H1 (cell line): Measurements from ENCODE around the gene SHOX.

Experiments
- EZH2 ChIP-seq: fragments of 200-600 bp; sonication (generic); IDR thresholded peaks from 2 replicates; pipeline ENCODE4 v1.7.1; 2012; ENCODE audit warnings: low read depth, mild to moderate bottlenecking, moderate library complexity, low read length, inconsistent platforms; ENCODE audit not compliant: severe bottlenecking
- JUN ChIP-seq: IDR thresholded peaks from 2 replicates; pipeline ENCODE4 v1.6.1; 2011; ENCODE audit warnings: low read depth, mild to moderate bottlenecking, improper control_type of control experiment, low read length
- JUND ChIP-seq: IDR thresholded peaks from 2 replicates; pipeline ENCODE4 v1.6.1; 2011; ENCODE audit warnings: mild to moderate bottlenecking, improper control_type of control experiment, low read length
- NRF1 ChIP-seq: IDR thresholded peaks from 2 replicates; pipeline ENCODE4 v1.6.1; 2011; ENCODE audit warnings: mild to moderate bottlenecking, low read depth, low read length, improper control_type of control experiment
- POLR2A ChIP-seq, 2 experiments: IDR thresholded peaks; 1 replicate in 1 of 2; 2 replicates in 1 of 2; pipeline ENCODE4 v1.6.1; 2011; ENCODE audit warnings: low read depth in 2 of 2, low read length in 2 of 2, mild to moderate bottlenecking in 2 of 2; ENCODE audit errors: control extremely low read depth in 1 of 2
- TF ChIP-seq, protein P1 (sequence below), 3 experiments: IDR thresholded peaks; 1 replicate in 2 of 3; 2 replicates in 1 of 3; pipeline versions ENCODE4 v1.5.1 to v1.6.1; 2011; ENCODE audit warnings: low read length in 3 of 3, mild to moderate bottlenecking in 3 of 3, inconsistent platforms in 2 of 3, low read depth in 1 of 3, moderate library complexity in 1 of 3; ENCODE audit not compliant: insufficient read depth in 1 of 3; ENCODE audit errors: control extremely low read depth in 1 of 3

DNA sequence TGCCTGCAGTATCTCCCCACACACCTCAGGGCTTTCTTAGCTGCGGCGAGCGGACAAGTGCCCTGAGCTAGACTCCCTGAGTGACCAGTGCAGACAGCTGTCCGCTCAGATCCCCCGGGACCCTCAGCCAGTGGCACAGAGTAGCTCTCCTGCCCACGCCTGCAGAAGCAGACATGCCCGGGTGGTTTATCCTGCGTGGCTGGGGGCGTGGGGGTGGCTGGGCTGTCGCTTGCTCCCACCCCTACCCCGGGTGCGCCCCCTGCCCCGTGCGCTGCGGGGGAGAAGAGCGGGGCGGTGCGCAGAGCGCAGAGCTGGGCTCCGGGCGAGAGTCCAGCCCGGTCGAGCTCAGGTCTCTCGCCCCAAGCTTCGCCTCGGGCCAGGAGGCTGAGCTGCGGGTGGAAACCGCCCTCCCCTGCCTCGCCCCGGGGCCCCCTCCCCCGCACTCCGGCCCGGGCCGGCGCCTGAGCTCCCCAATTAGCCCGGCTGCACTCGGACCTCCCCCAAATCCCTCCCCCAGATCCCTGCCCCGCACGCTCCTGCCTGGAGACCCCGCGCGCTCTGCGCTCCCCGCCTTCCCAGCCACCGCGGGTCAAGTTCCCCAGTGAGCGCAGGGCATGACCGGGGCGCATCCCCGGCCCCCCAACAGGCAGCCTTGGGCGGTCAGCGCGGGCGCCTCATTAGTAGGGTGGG is 11.7 kb upstream of the SHOX start:
- TF ChIP-seq NRF1, result no peak
- TF ChIP-seq POLR2A (IDR thresholded peaks at IDR 0.05; ENCODE audit: control extremely low read depth in 1 of 2, low read depth in 2 of 2, low read length in 2 of 2), result no peak
- no peak for TF ChIP-seq JUN
- TF ChIP-seq, protein P1, sequence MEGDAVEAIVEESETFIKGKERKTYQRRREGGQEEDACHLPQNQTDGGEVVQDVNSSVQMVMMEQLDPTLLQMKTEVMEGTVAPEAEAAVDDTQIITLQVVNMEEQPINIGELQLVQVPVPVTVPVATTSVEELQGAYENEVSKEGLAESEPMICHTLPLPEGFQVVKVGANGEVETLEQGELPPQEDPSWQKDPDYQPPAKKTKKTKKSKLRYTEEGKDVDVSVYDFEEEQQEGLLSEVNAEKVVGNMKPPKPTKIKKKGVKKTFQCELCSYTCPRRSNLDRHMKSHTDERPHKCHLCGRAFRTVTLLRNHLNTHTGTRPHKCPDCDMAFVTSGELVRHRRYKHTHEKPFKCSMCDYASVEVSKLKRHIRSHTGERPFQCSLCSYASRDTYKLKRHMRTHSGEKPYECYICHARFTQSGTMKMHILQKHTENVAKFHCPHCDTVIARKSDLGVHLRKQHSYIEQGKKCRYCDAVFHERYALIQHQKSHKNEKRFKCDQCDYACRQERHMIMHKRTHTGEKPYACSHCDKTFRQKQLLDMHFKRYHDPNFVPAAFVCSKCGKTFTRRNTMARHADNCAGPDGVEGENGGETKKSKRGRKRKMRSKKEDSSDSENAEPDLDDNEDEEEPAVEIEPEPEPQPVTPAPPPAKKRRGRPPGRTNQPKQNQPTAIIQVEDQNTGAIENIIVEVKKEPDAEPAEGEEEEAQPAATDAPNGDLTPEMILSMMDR (IDR thresholded peaks at IDR 0.05; ENCODE audit: control extremely low read depth in 1 of 3, insufficient read depth in 1 of 3, low read depth in 1 of 3, low read length in 3 of 3), result no peak
- no peak for TF ChIP-seq EZH2
- TF ChIP-seq JUND, result no peak
